C4-2B (cell line): ENCODE data around the gene EGR4.

Experiments
- ZFX ChIP-seq: fragments of 450-650 bp; IDR thresholded peaks from 2 replicates; pipeline ENCODE4 v1.6.1; 2017
- TF ChIP-seq, protein P1 (sequence below): fragments of 450-650 bp; conservative IDR thresholded peaks from 2 replicates; pipeline ENCODE4 v1.5.1; 2017; ENCODE audit warnings: mild to moderate bottlenecking

DNA sequence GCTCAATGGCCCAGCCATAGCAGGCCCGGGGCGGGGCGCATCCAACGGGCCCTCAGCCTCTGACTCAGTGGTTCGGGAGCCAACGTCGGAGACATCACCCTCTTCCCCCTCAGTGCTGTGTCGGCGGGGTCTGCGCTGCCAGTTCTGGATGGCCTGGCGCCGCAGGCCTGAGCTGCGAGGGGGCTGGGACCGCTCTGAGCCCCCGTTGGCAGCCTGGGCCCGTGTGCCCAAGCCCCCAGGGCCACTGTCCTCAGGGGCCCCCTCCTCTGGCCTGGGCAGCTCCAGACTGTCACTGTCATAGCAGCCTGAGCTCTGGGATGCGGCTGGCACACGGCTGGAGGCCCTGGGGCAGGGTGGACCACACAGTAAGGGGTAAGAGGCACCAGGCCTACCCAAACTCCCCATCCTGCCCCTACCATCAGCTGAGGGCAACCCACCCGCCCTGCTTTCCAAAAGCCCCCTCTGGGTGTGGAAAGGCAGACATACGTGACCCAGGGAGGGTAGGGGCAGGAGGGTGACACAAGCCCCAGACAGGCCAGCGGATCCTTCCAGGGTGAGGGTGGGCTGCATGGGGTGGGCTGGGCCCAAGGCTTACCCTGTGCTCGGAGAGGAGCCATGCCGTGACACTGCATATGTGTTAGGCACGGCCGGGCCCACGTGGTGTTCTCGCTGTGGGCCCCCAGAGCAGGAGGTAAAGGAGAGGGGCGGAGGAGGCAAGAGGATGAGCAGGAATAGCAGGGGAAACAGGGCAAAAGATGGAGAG is 27.9 kb downstream of the EGR4 start:
- TF ChIP-seq, protein P1, sequence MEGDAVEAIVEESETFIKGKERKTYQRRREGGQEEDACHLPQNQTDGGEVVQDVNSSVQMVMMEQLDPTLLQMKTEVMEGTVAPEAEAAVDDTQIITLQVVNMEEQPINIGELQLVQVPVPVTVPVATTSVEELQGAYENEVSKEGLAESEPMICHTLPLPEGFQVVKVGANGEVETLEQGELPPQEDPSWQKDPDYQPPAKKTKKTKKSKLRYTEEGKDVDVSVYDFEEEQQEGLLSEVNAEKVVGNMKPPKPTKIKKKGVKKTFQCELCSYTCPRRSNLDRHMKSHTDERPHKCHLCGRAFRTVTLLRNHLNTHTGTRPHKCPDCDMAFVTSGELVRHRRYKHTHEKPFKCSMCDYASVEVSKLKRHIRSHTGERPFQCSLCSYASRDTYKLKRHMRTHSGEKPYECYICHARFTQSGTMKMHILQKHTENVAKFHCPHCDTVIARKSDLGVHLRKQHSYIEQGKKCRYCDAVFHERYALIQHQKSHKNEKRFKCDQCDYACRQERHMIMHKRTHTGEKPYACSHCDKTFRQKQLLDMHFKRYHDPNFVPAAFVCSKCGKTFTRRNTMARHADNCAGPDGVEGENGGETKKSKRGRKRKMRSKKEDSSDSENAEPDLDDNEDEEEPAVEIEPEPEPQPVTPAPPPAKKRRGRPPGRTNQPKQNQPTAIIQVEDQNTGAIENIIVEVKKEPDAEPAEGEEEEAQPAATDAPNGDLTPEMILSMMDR: no peak
- TF ChIP-seq ZFX: no peak
